Measurements from ENCODE around the gene TBC1D22A. TPM values are rescaled to one million over a fixed set of nuclear protein-coding genes. Genes with fewer than 3 reads are reported as not detected.
A peak's percentile ranks its signal among the peaks of the same experiment; 100 is the strongest.

Gene TBC1D22A
- total RNA-seq, 4 donors from 2014 or later: 42.6 to 70.4 (median 55.1) TPM

DNA sequence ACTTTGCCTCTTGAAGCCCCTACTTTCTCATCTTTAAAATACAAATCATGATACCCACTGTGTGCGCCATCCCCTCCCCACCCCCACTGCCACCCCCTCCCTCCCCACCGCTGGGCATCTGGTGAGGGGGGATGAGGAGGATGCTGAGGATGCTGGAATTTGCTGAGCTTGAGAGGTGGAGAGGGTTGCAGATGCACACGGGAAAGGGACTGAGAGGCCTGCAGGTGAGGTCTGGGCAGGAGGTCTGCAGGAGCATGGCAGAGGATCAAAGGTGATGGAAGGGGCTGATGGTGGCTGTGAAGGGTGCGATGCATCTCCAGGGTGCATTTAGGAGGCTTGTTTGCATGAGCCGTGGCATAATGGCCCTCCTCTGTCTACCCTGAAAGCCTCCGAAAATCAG, 7.6 kb upstream of the TBC1D22A start:
- H3K4me1 ChIP-seq: peaks cover 5 to 67% (median 18%) of the 10 kb centered on the region in 4 donors
- TF ChIP-seq CTCF (IDR thresholded peaks at IDR 0.05) (no peak), POLR2A (IDR thresholded peaks at IDR 0.05) (no peak)
- H3K4me3 ChIP-seq: no peak overlapping the region
- no peaks in the 10 kb centered on the region for H3K27me3 ChIP-seq
- DNase-seq: no peak
- no peaks in the 10 kb centered on the region for H3K36me3 ChIP-seq
- peaks cover 0 to 4% (median 2%) of the 10 kb centered on the region in 4 donors for H3K9me3 ChIP-seq
- peak overlapping the region in 3 of 4 donors; percentile 86 to 93 (median 92) for H3K27ac ChIP-seq

- Histone ChIP-seq H3K4me1 (peaks cover 0 to 61% (median 12%) of the 10 kb centered on the region in 4 donors), H3K4me3 (no peak overlapping the region), H3K27ac (no peak overlapping the region), H3K36me3 (no peaks in the 10 kb centered on the region), H3K9me3 (peaks cover 0 to 4% (median 2%) of the 10 kb centered on the region in 4 donors), H3K27me3 (no peaks in the 10 kb centered on the region)
- no peak for TF ChIP-seq POLR2A (IDR thresholded peaks at IDR 0.05)
- TF ChIP-seq CTCF (IDR thresholded peaks at IDR 0.05): no peak
- DNase-seq: peak in 1 of 3 donors; percentile 32
These were observed 6.9 kb upstream of the TBC1D22A start for GRCh38 chr22:46755525-46755924.

DNA sequence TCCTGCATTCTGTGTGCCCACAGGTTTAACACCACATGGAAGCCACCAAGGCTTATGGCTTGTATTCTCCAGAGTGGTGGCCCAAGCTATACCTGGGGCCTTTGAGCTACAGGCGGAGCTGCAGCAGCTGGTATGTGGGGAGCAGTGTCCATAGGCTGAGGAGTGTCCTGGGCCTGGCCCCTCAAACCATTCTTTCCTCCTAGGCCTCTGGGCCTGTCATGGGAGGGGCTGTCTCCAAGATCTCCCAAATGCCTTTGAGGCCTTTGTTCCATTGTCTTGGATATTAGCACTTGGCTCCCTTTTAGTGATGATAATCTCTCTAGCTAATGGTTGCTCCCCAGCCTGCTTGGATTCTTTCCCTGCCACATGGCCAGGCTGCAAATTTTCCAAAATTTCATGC, 6.4 kb upstream of the TBC1D22A start:
- no peak for DNase-seq
- Histone ChIP-seq H3K9me3 (peaks cover 0 to 4% (median 2%) of the 10 kb centered on the region in 4 donors), H3K27me3 (no peaks in the 10 kb centered on the region), H3K4me1 (peaks cover 0 to 58% (median 10%) of the 10 kb centered on the region in 4 donors), H3K36me3 (no peaks in the 10 kb centered on the region), H3K4me3 (no peak overlapping the region), H3K27ac (no peak overlapping the region)
- no peak for TF ChIP-seq POLR2A (IDR thresholded peaks at IDR 0.05)
- TF ChIP-seq CTCF (IDR thresholded peaks at IDR 0.05): no peak

- DNase-seq: no peak
- H3K4me1 ChIP-seq: peaks cover 0 to 57% (median 10%) of the 10 kb centered on the region in 4 donors
- H3K9me3 ChIP-seq: peaks cover 0 to 4% (median 2%) of the 10 kb centered on the region in 4 donors
- no peak overlapping the region for H3K27ac ChIP-seq
- no peak for TF ChIP-seq CTCF (IDR thresholded peaks at IDR 0.05)
- no peak for TF ChIP-seq POLR2A (IDR thresholded peaks at IDR 0.05)
- H3K36me3 ChIP-seq: no peaks in the 10 kb centered on the region
- H3K4me3 ChIP-seq: no peak overlapping the region
- no peaks in the 10 kb centered on the region for H3K27me3 ChIP-seq
These were observed 5.3 kb upstream of the TBC1D22A start for GRCh38 chr22:46757104-46757503.

GRCh38 chr22:46758121-46758520, 4.3 kb upstream of the TBC1D22A start:
- Histone ChIP-seq H3K27ac (peak overlapping the region in 3 of 4 donors; percentile 14 to 75 (median 66)), H3K4me1 (peaks cover 0 to 47% (median 10%) of the 10 kb centered on the region in 4 donors), H3K36me3 (no peaks in the 10 kb centered on the region), H3K4me3 (no peak overlapping the region), H3K27me3 (no peaks in the 10 kb centered on the region), H3K9me3 (peaks cover 0 to 4% (median 2%) of the 10 kb centered on the region in 4 donors)
- TF ChIP-seq CTCF (IDR thresholded peaks at IDR 0.05): no peak
- TF ChIP-seq POLR2A (IDR thresholded peaks at IDR 0.05): no peak
- peak in 1 of 3 donors; percentile 7 for DNase-seq

All from Peyer's patch (tissue), 4 donors.